Daoy (cell line): ENCODE measurements around the gene TMEM174. TPM values are rescaled to one million over a fixed set of nuclear protein-coding genes. Genes with fewer than 3 reads are reported as not detected.
"Not testable (repeated sequence)": the region's sequence is repeated elsewhere in the genome, so short reads cannot be mapped to it uniquely, and the experiment has no call there.

ENCODE experiments used
- DNase-seq: peaks from one replicate; pipeline ENCODE4 v3.0.0-alpha.2; 2015; ENCODE audit warnings: low read depth
- total RNA-seq: library from RNA; depleted of rRNA; stranded (reverse); fragments of >200 nt; shearing (Covaris generic); gene quantifications from 2 replicates; pipeline ENCODE4 v1.2.3, GENCODE V29; 2014

The TMEM174 gene
- total RNA-seq, 1 experiment from 2014 or later = not detected

DNA sequence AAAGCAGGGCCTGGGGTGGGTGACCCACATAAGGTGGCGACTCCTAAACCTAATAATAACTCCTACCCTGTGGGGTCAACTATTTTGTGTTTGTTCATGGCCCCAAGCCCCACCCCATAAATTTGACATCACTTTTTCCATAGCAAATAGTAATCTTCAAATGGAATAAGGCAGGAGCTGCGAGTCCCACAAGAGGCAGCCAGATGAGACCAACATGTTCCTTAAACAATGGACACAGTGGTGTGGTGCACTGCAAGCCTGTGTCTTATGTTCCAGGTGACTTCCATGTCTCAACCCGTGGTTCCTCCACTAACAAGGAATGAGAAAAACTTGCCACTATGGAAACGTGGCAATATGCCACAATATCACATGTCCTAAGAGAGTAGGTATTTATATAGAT lies 20.6 kb downstream of the TMEM174 start:
- no peak for DNase-seq

GRCh38 chr5:73196201-73196600 lies 23.2 kb downstream of the TMEM174 start:
- DNase-seq = no peak

DNA sequence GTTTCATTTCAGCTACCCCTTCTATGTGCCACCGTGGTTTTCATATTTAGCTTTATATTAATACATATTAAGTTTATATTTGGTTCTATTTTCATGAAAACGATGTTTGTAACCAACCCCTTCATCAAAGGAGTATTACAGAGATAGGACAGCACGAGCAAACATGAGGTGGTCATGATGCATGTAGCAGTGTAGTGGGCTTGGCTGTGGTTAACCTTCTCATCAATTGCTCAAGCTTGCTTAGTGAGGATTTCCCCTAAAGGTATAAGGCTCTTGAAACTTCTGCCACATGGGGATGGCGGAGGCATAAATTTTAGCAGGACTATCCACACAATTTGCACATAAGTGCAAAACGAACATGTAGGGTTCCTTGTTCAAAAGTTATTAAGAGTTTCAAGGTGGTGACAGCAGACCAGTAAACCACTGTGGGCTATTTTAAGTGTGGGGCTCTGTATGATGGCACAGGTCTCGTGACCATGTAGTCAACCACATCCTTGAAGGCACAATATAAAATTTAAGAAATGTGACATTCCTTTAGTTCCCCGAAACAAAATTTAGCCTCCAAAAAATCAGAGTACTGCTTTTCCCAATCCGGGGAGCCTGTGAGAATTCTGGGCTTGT lies 24.8 kb downstream of the TMEM174 start:
- no peak for DNase-seq

DNA sequence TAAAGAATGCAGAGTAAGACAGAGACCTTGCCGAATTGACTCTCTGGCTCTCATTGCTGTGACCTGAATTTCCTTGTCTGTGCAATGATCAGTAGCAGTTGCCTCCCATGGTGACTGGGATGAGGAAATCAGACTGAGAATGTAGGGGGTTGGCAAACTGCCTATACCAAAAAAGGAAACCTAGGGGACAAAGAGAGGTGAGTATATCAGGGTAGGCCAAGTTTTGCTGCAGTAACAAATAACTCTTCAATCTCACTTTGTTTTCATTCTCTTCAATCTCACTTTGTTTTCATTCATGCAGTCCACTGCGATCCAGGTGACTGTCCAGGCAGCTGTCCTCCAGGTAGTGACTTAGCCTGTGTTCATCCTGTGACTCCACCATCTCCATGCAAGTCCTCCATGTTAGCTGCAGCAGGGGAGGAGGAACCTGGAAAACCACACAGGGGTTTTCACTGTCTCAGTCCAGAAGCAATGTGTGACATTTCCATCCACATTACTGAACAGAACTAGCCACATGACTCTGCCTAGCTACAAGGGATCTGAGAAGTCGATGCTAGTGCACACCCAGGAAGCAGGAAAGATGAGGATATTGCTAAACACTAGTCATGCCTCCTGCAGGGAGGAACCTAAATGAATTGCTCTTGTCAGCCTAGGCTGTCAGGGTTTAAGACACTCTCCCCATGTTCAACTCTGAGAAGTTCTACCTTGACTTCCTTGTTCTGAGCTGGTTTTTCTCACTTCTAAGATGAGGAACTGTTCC lies 26.0 kb downstream of the TMEM174 start:
- no peak for DNase-seq

GRCh38 chr5:73199671-73200070 lies 26.7 kb downstream of the TMEM174 start:
- no peak for DNase-seq

DNA sequence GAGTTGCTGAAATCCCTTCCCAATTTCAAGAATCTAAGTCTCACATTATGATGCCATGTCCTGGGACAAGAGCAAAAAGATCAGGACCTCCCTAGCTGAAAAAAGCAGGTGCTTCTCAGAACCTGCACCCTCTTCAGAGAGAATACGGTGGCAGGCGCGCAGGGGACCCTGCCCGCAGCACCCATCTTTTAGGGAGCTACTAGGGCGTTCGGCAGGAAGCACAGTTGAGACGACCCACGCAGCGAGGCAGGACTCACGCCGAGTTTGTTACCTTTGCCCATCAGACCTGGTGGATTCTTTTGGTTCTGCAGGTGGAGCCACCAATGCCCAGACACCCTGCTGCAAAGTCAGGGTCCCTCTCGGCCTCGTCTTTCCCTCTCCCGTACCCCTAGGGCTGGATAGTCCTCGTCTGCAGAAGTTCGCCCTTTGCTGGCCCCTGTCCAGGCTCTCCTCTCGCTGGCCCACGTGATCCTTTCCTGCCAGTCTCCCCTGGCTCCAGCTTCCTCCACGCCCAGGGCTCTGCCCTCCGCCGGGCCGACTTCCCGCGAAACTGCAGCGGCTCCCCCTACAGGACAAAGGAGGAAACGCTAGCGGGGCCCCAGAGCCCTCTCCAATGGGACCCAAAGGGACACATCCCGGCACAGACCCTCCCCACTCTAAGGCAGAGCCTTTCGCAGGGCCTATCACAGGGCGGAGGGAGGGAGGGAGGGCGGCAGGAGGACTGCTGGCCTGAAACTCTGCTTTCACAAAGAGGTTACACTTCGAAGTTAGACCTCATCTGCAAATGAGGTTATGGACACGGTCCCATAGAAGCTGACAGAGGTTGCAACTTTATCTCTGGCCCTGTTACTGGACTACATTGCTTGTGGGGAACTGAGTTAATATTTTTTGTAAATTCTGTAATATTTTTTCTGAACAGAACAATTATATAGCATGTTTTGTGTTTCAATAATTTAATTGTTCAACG lies 28.8 kb downstream of the TMEM174 start:
- peak; percentile 85 for DNase-seq

- DNase-seq = no peak
Measured at GRCh38 chr5:73204332-73204731, 31.3 kb downstream of the TMEM174 start.

DNA sequence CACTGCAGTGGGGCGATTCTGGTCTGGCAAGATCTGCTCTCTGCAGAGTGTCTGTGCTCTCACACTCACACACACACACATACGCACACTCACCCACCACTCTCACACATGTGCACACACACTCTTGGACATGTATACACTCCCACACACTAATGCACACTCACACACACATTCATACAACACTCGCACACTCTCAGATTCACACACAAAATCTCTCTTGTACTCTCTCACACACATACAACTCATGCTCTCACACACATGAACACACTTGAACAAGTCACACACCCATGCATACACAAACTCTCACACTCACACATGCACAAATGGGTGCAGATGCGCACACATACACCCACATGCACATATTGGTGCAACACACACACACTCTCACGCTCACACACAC lies 31.7 kb downstream of the TMEM174 start:
- DNase-seq = no peak

GRCh38 chr5:73205305-73205704 lies 32.3 kb downstream of the TMEM174 start:
- no peak for DNase-seq

GRCh38 chr5:73207239-73207638 lies 34.2 kb downstream of the TMEM174 start:
- DNase-seq = peak; percentile 33

GRCh38 chr5:73209075-73209474 lies 36.1 kb downstream of the TMEM174 start:
- not testable (repeated sequence) for DNase-seq

GRCh38 chr5:73212693-73213092 lies 39.7 kb downstream of the TMEM174 start:
- DNase-seq = not testable (repeated sequence)

GRCh38 chr5:73213566-73213998 lies 40.6 kb downstream of the TMEM174 start:
- peak; percentile 87 for DNase-seq

DNA sequence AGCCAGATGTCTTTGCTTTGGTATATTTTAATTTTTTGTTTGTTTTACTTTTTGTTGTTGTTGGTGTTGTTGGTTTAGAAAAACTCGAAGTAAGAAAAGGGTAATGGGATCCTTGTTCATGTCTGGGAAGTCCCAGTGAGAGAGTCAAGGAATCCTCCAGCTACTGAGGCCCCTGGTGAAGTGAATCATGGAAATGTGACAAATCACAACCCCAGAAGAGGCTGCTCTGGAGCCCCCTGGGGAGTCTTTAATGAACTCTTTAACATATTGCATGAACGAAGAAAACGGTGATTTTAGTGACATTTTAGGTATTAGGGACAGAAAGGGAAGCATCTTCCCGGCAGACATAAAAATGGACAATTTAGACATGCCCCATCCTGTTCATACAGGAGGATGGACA lies 41.3 kb downstream of the TMEM174 start:
- peak; percentile 46 for DNase-seq

- no peak for DNase-seq
Measured at GRCh38 chr5:73214996-73215395, 42.0 kb downstream of the TMEM174 start.

DNA sequence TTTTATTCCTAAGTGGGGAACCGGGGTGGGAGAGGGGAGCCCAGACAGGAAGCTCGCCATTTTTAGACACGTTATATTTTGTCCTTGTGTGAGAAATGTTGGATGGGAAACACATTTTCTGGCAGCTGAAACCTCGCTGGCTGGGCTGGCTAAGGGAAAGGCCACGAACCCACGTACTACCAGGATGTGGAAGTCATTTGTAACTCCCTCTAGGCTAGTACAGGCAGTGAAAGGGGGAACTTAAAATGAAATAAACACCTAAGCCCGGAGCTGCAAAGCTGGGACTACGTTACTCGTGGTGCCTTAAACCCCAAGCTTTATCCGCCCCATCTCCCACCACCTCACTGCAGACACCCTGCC lies 42.5 kb downstream of the TMEM174 start:
- no peak for DNase-seq

DNA sequence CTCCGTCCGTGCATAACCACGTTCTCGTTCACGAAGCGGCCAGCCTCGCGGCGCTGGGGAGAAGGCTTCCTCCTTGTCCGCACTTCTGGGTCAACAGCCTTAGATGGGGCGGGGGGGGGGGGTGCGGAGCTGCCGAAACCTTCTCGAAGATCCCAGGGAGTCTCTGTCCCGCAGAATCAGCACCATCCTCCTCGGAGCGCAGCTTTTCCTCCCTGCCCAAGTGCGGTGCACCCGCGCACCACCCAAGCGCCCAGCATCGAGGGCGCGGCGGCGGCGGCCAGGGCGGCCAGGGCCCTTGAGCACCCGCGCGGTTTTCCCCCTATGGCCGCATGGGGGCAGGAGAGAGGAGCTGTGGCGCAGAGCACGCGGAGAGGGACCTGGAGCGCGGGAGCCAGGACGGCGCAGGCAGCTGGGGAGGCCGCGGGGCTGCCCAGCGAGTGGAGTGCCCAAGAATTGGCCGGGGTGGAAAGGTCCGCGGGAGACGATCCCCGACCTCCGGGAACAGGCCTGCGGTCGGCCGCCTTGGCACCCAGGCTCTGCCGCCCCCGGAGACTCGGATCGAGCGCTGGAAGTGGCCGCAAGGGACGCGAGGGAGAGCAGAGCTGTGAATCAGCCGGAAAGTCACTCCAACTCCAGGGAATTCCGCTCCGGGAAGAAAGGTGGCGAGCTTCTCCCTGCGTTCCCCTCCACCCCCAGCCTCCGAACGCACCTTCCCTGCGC lies 43.1 kb downstream of the TMEM174 start:
- DNase-seq = peak; percentile 94

- DNase-seq = peak; percentile 34
Measured at GRCh38 chr5:73218552-73219171, 45.7 kb downstream of the TMEM174 start.

DNA sequence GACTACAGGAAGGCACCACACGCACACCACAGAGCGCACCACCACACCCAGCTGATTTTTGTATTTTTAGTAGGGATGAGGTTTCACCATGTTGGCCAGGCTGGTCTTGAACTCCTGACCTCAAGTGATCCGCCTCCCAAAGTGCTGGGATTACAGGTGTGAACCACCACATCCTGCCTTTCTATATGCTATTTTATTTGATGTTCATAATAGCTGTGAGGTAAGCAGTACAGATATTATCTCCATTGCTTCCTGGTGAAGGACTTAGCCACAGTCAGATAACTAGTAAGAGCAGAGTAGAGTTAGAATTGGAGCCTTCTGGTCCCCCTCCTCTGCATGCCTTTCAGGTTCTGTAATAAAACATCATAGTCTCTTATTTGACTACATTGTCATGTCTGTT lies 46.3 kb downstream of the TMEM174 start:
- DNase-seq = not testable (repeated sequence)

DNA sequence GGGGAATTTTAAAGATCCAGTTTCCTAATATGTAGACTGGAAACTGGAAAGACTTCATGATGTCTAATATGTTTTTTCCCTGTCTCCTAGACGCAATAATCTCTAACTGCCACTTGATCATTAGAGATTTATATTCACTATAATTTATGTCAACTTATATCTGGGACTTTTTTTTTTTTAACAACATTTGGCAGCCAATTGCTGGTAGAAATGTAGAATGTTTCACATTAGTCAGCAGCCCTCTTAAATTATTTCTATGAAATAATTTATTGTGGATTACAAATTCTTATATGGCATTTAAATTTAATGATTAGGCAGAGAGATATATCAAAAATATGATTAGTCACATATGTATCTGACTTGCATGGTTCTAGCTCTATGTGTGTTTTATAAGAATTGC lies 48.2 kb downstream of the TMEM174 start:
- no peak for DNase-seq

DNA sequence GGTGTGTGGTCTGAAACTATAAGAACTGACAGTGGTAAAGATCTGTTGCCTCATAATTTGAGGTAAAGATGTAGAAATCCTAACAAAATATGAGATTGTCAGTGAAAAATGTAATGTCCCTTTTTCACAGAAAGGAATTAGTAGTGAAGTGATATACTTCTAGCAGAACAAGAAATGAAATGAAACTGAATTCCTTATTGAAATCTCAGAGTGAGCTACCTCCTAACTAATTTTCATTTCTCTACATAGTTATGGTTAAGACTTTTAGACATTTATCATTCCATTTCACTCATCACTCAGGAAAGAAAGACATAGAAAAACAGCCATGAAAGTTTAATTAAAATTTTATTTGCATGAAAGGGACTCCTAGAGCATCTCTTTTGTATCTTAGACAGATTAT lies 48.7 kb downstream of the TMEM174 start:
- no peak for DNase-seq
